Superior temporal gyrus (tissue), 1 donor: ENCODE results near the gene GNL1.
"Not testable (repeated sequence)": the region's sequence is repeated elsewhere in the genome, so short reads cannot be mapped to it uniquely, and the experiment has no call there.

Experiments
- DNase-seq: peaks from one replicate; pipeline ENCODE4 v3.0.0-alpha.2; 2016; ENCODE audit errors: extremely low spot score

The GNL1 gene

DNA sequence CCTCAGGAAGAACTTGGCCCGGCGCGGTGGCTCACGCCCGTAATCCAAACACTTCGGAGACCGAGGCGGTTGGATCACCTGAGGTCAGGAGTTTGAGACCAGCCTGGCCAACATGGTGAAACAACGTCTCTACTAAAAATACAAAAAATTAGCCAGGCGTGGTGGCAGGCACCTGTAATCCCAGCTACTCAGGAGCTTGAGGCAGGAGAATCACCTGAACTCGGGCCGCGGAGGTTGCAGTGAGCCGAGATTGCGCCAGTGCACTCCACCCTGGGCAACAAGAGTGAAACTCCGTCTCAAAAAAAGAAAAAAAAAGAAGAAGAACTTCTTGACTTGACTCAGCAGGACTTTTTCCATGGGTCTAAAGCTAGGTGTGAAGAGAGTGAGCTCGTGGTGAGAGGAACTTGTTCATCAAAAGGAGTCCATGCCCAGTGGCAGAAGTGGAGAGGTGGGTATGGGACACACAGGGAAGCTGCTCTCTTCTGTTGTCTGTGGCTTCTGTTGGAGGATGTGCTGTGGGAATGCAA, 26.9 kb downstream of the GNL1 start:
- DNase-seq, result not testable (repeated sequence)

DNA sequence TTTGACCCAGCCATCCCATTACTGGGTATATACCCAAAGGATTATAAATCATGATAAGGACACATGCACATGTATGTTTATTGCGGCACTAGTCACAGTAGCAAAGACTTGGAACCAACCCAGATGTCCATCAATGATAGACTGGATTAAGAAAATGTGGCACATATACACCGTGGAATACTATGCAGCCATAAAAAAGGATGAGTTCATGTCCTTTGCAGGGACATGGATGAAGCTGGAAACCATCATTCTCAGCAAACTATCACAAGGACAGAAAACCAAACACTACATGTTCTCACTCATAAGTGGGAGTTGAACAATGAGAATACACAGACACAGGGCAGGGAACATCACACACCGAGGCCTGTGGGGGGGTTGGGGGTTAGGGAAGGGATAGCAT, 29.8 kb downstream of the GNL1 start:
- DNase-seq, result not testable (repeated sequence)

- not testable (repeated sequence) for DNase-seq
Measured at GRCh38 chr6:30521952-30522351, 34.3 kb downstream of the GNL1 start.

- not testable (repeated sequence) for DNase-seq
Measured at GRCh38 chr6:30521082-30521481, 35.2 kb downstream of the GNL1 start.

- no peak for DNase-seq
Measured at GRCh38 chr6:30520522-30520921, 35.8 kb downstream of the GNL1 start.

DNA sequence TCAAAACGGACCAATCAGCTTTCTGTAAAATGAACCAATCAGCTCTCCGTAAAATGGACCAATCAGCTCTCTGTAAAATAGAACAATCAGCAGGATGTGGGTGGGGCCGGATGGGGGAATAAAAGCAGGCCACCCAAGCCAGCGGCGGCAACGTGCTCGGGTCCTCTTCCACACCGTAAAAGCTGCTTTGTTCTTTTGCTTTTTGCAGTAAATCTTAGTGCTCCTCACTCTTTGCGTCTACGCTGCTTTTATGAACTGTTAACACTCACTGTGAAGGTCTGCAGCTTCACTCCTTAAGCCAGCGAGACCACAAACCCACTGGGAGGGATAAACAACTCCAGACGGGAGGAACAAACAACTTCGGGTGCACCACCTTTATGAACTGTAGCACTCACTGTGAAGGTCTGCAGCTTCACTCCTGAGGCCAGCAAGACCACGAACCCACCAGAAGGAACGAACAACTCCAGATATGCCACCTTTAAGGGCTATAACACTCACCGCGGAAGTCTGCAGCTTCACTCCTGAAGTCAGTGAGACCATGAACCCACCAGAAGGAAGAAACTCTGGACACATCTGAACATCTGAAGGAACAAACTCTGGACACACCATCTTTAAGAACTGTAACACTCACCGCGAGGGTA, 37.7 kb downstream of the GNL1 start:
- DNase-seq, result not testable (repeated sequence)

- DNase-seq, result not testable (repeated sequence)
Measured at GRCh38 chr6:30517767-30518504, 38.4 kb downstream of the GNL1 start.

DNA sequence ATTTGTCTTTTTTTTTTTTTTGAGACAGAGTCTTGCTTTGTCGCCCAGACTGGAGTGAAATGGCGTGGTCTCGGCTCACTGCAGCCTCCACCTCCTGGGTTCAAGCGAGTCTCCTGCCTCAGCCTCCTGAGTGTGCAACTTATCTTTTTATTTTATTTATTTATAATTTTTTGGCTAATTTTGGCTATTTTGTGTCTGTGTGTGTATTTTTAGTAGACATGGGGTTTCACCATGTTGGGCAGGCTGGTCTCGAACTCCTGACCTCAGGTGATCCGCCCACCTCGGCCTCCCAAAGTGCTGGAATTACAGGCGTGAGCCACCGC, 39.6 kb downstream of the GNL1 start:
- DNase-seq, result not testable (repeated sequence)

GRCh38 chr6:30515944-30516753, 40.1 kb downstream of the GNL1 start:
- DNase-seq, result peak; percentile 61

DNA sequence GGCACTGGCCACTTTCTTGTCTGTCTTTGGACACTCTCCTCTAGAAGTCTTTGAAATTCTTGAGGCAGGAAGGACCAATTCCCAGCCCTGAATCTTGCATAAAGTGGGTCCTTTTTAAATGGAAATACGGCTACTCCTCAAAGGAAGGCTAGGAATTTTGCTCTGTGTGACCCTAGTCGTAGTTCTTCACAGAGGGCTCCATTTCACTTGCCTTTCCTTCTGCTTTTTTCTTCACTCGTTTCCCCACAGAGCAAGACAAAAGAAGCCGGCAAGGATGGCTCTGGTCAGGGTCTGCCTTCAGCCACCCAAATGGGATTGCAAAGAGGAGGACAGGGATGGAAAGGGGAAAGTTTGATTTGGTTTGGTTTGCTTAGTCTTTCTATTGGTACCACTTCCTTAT, 41.2 kb downstream of the GNL1 start:
- no peak for DNase-seq

GRCh38 chr6:30513451-30513850, 42.8 kb downstream of the GNL1 start:
- no peak for DNase-seq

GRCh38 chr6:30511169-30511546, 45.1 kb downstream of the GNL1 start:
- no peak for DNase-seq

- no peak for DNase-seq
Measured at GRCh38 chr6:30510419-30511168, 45.7 kb downstream of the GNL1 start.

- no peak for DNase-seq
Measured at GRCh38 chr6:30508890-30509736, 47.2 kb downstream of the GNL1 start.

- DNase-seq, result no peak
Measured at GRCh38 chr6:30507849-30508827, 48.2 kb downstream of the GNL1 start.

GRCh38 chr6:30500421-30501355, 55.6 kb downstream of the GNL1 start:
- no peak for DNase-seq

GRCh38 chr6:30498705-30499104, 57.6 kb downstream of the GNL1 start:
- DNase-seq, result not testable (repeated sequence)

DNA sequence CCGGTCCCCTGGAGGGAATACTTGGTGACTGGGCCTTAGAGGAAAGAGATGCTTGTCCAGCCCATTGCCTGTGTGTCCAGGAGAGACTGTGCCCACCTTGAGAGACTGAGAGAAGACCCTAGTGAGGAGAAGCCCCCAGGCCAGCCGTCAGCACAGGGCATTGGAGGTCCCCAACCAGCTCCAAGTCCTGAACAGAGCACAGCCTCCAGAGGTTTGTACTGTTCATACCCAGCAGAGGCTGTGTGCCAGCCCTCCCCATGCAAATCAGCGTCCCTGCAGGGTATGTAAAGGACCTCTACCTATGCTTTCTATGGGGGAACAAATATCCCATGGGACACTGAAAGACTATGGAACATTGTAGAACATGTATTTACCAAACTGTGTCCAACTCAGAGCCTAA, 58.6 kb downstream of the GNL1 start:
- DNase-seq, result no peak

DNA sequence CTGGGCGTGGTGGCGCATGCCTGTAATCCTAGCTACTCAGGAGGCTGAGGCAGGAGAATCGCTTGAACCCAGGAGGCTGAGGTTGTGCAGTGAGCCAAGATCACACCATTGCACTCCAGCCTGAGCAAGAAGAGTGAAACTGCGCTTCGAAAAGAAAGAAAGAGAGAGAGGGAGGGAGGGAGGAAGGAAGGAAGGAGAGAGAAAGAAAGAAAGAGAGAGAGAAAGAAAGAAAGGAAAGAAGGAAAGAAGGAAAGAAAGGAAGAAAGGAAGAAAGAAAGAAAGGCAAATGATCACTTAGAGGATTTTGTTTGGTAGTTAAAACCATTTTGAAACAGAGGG, 59.1 kb downstream of the GNL1 start:
- DNase-seq, result not testable (repeated sequence)
